WERI-Rb-1 (cell line): ENCODE measurements around the gene MAP4.
A peak's percentile ranks its signal among the peaks of the same experiment; 100 is the strongest.

Experiments used
- DNase-seq: peaks from one replicate; pipeline ENCODE4 v3.0.0-alpha.2; 2020
- H3K27ac ChIP-seq: fragments of 250-450 bp; sonication (Bioruptor Pico); 2 replicates; pipeline ENCODE4 v1.5.1; 2020; ENCODE audit warnings: mild to moderate bottlenecking, moderate library complexity
- H3K27me3 ChIP-seq: fragments of 250-450 bp; sonication (Bioruptor Pico); 2 replicates; pipeline ENCODE4 v1.5.1; 2021; ENCODE audit warnings: mild to moderate bottlenecking, low read depth, moderate library complexity; ENCODE audit not compliant: insufficient read depth, severe bottlenecking
- H3K36me3 ChIP-seq: fragments of 250-450 bp; sonication (Bioruptor Pico); 2 replicates; pipeline ENCODE4 v1.5.1; 2020; ENCODE audit warnings: mild to moderate bottlenecking, moderate library complexity
- H3K4me3 ChIP-seq: 2 replicates; pipeline ENCODE4 v1.5.1; 2011; ENCODE audit warnings: low read depth, mild to moderate bottlenecking, control low read depth, low read length
- H3K9me3 ChIP-seq: fragments of 250-450 bp; sonication (Bioruptor Pico); 2 replicates; pipeline ENCODE4 v1.5.1; 2021; ENCODE audit warnings: mild to moderate bottlenecking, moderate library complexity; ENCODE audit not compliant: severe bottlenecking
- CTCF ChIP-seq: IDR thresholded peaks from 2 replicates; pipeline ENCODE4 v1.5.1; 2011; ENCODE audit warnings: low read depth, mild to moderate bottlenecking, control low read depth, inconsistent platforms, low read length

Gene MAP4

GRCh38 chr3:47896736-47897135, 119.5 kb downstream of the MAP4 start:
- no peaks in the 10 kb centered on the region for H3K9me3 ChIP-seq
- TF ChIP-seq CTCF, result no peak
- no peak for DNase-seq
- H3K36me3 ChIP-seq, result peaks cover 4% of the 10 kb centered on the region
- H3K4me3 ChIP-seq, result no peak overlapping the region
- no peak overlapping the region for H3K27ac ChIP-seq
- H3K27me3 ChIP-seq, result no peaks in the 10 kb centered on the region

- TF ChIP-seq CTCF, result no peak
- no peak overlapping the region for H3K27ac ChIP-seq
- H3K36me3 ChIP-seq, result peaks cover 4% of the 10 kb centered on the region
- no peaks in the 10 kb centered on the region for H3K9me3 ChIP-seq
- no peak for DNase-seq
- H3K27me3 ChIP-seq, result no peaks in the 10 kb centered on the region
- no peak overlapping the region for H3K4me3 ChIP-seq
These were observed 121.0 kb downstream of the MAP4 start for GRCh38 chr3:47895241-47895640.

GRCh38 chr3:47892286-47893040, 123.8 kb downstream of the MAP4 start:
- H3K27ac ChIP-seq, result no peak overlapping the region
- H3K4me3 ChIP-seq, result no peak overlapping the region
- DNase-seq, result no peak
- H3K27me3 ChIP-seq, result no peaks in the 10 kb centered on the region
- no peak for TF ChIP-seq CTCF
- H3K9me3 ChIP-seq, result no peaks in the 10 kb centered on the region
- H3K36me3 ChIP-seq, result peaks cover 12% of the 10 kb centered on the region

- no peak for TF ChIP-seq CTCF
- Histone ChIP-seq H3K27me3 (no peaks in the 10 kb centered on the region), H3K9me3 (no peaks in the 10 kb centered on the region), H3K36me3 (peaks cover 12% of the 10 kb centered on the region), H3K27ac (peak overlapping the region; percentile 87), H3K4me3 (peak overlapping the region; percentile 13; the same call in 1 of the 2 replicates)
- DNase-seq, result no peak
These were observed 124.6 kb downstream of the MAP4 start for GRCh38 chr3:47891613-47892005.

- TF ChIP-seq CTCF, result 0 out of 2 replicates have a peak, but pooled peaks have one; percentile 12
- peaks cover 12% of the 10 kb centered on the region for H3K36me3 ChIP-seq
- H3K9me3 ChIP-seq, result no peaks in the 10 kb centered on the region
- peak; percentile 56 for DNase-seq
- peak overlapping the region; percentile 87 for H3K27ac ChIP-seq
- peak overlapping the region; percentile 35 for H3K4me3 ChIP-seq
- H3K27me3 ChIP-seq, result no peaks in the 10 kb centered on the region
These were observed 125.2 kb downstream of the MAP4 start for GRCh38 chr3:47890828-47891612.
